H1 (cell line): ENCODE results near the gene SMIM24.

ENCODE experiments used
- CBX5 ChIP-seq: fragments of 300-800, 300-1000 bp; sonication (generic); IDR thresholded peaks from 2 replicates; pipeline ENCODE4 v1.7.1; 2016; ENCODE audit warnings: antibody characterized with exemption, low read length, low read depth
- CEBPB ChIP-seq: IDR thresholded peaks from 2 replicates; pipeline ENCODE4 v1.6.1; 2012; ENCODE audit warnings: low read depth, low read length
- CHD2 ChIP-seq: IDR thresholded peaks from 2 replicates; pipeline ENCODE4 v1.6.1; 2012; ENCODE audit warnings: low read length, improper control_type of control experiment
- HDAC2 ChIP-seq, 2 experiments: fragments of 300-600 bp in 1 of 2; sonication (generic) in 1 of 2; IDR thresholded peaks; 2 replicates each; pipeline ENCODE4 v1.6.1; 2011 to 2012; ENCODE audit warnings: low read depth in 2 of 2, low read length in 2 of 2, mild to moderate bottlenecking in 2 of 2, moderate library complexity in 2 of 2, borderline replicate concordance in 1 of 2, inconsistent platforms in 1 of 2
- POLR2A ChIP-seq, 2 experiments: IDR thresholded peaks; 1 replicate in 1 of 2; 2 replicates in 1 of 2; pipeline ENCODE4 v1.6.1; 2011; ENCODE audit warnings: low read depth in 2 of 2, low read length in 2 of 2, mild to moderate bottlenecking in 2 of 2; ENCODE audit errors: control extremely low read depth in 1 of 2
- RAD21 ChIP-seq, 2 experiments: IDR thresholded peaks in 1 of 2; conservative IDR thresholded peaks in 1 of 2; 2 replicates each; pipeline ENCODE4 v1.6.1; 2011; ENCODE audit warnings: low read depth in 2 of 2, low read length in 2 of 2, improper control_type of control experiment in 1 of 2, inconsistent platforms in 1 of 2, mild to moderate bottlenecking in 1 of 2, moderate library complexity in 1 of 2
- RFX5 ChIP-seq: IDR thresholded peaks from 2 replicates; pipeline ENCODE4 v1.6.1; 2011; ENCODE audit warnings: low read depth, low read length, improper control_type of control experiment, borderline replicate concordance
- SIN3A ChIP-seq, 2 experiments: IDR thresholded peaks in 1 of 2; conservative IDR thresholded peaks in 1 of 2; 2 replicates each; pipeline ENCODE4 v1.6.1; 2011 to 2012; ENCODE audit warnings: low read length in 2 of 2, improper control_type of control experiment in 1 of 2, low read depth in 1 of 2, mild to moderate bottlenecking in 1 of 2
- SUZ12 ChIP-seq: fragments of 200-600 bp; sonication (generic); IDR thresholded peaks from 2 replicates; pipeline ENCODE4 v1.6.1; 2012; ENCODE audit warnings: mild to moderate bottlenecking, inconsistent platforms, low read length, moderate library complexity, mixed read lengths
- TF ChIP-seq, protein P1 (sequence below), 3 experiments: IDR thresholded peaks; 1 replicate in 2 of 3; 2 replicates in 1 of 3; pipeline versions ENCODE4 v1.5.1 to v1.6.1; 2011; ENCODE audit warnings: low read length in 3 of 3, mild to moderate bottlenecking in 3 of 3, inconsistent platforms in 2 of 3, low read depth in 1 of 3, moderate library complexity in 1 of 3; ENCODE audit not compliant: insufficient read depth in 1 of 3; ENCODE audit errors: control extremely low read depth in 1 of 3
- TF ChIP-seq, protein P2 (sequence below): IDR thresholded peaks from 2 replicates; pipeline ENCODE4 v1.6.1; 2012; ENCODE audit warnings: inconsistent platforms

DNA sequence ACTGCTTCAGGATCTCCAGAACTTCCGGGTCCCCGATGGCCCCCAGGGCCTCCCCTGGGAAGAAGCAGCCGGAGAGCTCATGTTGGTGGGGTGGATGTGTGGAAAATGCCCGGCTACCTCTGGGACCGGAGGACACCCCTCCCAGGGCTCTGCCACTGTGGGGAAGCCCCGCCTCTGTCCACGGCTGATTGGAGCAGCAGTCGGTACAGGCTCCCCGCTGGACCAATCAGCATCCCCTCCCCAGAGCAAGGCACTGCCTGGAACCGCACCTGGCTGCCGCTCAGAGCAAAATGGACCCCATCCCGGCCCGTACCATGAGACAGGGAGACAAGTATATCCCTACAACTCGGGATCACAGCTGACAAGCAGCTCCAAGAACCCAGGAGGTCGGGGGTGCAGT lies 13.7 kb upstream of the SMIM24 start:
- TF ChIP-seq RFX5 (no peak), CBX5 (no peak), HDAC2 (IDR thresholded peaks at IDR 0.05; ENCODE audit: borderline replicate concordance in 1 of 2, low read depth in 2 of 2, low read length in 2 of 2) (no peak), SIN3A (conservative IDR thresholded peaks at IDR 0.05 in 1 of 2, IDR thresholded peaks at IDR 0.05 in 1 of 2; ENCODE audit: low read depth in 1 of 2, low read length in 2 of 2) (no peak), CEBPB (no peak), CHD2 (peak; percentile 87), SUZ12 (no peak), RAD21 (IDR thresholded peaks at IDR 0.05 in 1 of 2, conservative IDR thresholded peaks at IDR 0.05 in 1 of 2; ENCODE audit: low read depth in 2 of 2, low read length in 2 of 2) (no peak), POLR2A (IDR thresholded peaks at IDR 0.05; ENCODE audit: control extremely low read depth in 1 of 2, low read depth in 2 of 2, low read length in 2 of 2) (no peak)
- TF ChIP-seq, protein P1, sequence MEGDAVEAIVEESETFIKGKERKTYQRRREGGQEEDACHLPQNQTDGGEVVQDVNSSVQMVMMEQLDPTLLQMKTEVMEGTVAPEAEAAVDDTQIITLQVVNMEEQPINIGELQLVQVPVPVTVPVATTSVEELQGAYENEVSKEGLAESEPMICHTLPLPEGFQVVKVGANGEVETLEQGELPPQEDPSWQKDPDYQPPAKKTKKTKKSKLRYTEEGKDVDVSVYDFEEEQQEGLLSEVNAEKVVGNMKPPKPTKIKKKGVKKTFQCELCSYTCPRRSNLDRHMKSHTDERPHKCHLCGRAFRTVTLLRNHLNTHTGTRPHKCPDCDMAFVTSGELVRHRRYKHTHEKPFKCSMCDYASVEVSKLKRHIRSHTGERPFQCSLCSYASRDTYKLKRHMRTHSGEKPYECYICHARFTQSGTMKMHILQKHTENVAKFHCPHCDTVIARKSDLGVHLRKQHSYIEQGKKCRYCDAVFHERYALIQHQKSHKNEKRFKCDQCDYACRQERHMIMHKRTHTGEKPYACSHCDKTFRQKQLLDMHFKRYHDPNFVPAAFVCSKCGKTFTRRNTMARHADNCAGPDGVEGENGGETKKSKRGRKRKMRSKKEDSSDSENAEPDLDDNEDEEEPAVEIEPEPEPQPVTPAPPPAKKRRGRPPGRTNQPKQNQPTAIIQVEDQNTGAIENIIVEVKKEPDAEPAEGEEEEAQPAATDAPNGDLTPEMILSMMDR (IDR thresholded peaks at IDR 0.05; ENCODE audit: control extremely low read depth in 1 of 3, insufficient read depth in 1 of 3, low read depth in 1 of 3, low read length in 3 of 3), result no peak
- TF ChIP-seq, protein P2, sequence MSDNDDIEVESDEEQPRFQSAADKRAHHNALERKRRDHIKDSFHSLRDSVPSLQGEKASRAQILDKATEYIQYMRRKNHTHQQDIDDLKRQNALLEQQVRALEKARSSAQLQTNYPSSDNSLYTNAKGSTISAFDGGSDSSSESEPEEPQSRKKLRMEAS, result no peak
